Limb (tissue), 2 donors: ENCODE measurements around the gene PAM.

ENCODE experiments used
- DNase-seq, 2 donors: peaks; one replicate each; pipeline ENCODE4 v3.0.0-alpha.2; 2016; ENCODE audit errors: extremely low spot score in 2 of 2

Gene PAM

DNA sequence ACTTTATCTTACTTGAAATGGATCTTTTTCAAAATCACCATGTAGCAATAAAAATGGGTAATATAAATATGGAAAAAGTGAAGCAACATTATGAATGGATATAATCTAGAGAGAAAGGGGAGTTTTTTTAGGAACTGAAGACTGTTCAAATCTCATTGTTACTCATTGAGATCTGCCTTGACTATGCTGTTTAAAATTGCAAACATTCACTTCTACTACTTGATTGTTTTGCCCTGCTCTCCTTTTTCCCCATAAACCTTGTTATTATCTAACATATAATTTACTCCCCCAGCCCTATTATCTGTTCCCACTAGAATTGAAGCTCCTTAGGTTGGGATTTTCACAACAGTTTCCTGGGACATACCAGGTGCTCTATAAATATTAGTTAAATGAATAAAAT lies 22.0 kb downstream of the PAM start:
- no peak for DNase-seq

DNA sequence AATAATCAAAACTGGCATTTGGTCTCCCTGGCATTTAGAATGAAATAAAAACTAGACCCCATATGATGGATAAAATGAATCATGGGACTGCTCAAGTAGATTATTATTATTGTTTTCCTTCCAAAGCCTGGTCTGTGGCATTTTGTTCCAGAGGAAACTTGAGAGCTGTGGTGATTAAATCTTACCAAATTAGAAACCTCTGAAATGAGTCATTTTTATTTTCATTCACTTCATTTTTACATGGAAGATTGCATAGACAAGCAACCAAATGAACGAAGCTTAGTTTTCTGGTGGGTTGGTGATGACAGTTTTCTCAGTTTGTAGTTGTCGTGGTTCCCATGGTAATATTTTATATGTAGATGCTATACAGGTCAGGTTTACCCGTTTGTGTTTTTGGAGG lies 23.4 kb downstream of the PAM start:
- DNase-seq: no peak

DNA sequence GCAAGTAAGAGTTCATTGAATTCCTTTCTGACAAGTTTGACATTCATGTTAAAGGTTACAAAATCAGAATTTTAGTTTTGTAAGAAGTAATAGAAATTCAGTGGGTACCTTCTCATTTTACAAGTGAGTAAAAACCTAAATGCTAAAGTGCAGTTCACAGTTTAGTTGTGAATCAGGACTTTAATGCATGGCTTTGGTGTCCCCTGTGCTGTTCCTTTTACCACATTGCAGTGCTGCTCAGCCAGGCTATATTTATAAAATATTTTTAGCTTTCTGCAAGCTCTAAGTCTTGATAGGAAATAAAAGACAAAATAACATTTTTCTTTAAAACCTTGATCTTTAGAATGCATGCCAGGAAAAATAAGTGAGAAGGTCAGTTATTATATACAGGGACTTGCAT lies 26.3 kb downstream of the PAM start:
- no peak for DNase-seq

DNA sequence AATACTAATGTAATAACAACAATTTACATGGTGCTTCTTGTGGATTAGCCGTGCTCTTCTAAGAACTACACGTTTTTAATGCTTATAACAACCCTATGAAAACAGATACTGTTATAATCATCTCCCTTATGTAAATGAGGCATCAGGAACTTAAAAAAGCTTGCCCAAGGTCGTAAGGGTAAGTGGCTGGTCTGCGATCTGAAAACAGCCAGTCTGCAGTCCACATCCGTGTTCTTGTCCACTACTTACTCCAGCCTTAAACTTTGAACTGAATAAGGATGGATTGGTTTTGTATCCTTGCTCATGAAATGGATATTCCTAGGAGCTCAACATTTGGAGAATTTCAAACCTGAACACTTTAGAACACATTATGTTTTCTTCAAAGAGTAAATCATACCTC lies 26.7 kb downstream of the PAM start:
- DNase-seq: no peak

DNA sequence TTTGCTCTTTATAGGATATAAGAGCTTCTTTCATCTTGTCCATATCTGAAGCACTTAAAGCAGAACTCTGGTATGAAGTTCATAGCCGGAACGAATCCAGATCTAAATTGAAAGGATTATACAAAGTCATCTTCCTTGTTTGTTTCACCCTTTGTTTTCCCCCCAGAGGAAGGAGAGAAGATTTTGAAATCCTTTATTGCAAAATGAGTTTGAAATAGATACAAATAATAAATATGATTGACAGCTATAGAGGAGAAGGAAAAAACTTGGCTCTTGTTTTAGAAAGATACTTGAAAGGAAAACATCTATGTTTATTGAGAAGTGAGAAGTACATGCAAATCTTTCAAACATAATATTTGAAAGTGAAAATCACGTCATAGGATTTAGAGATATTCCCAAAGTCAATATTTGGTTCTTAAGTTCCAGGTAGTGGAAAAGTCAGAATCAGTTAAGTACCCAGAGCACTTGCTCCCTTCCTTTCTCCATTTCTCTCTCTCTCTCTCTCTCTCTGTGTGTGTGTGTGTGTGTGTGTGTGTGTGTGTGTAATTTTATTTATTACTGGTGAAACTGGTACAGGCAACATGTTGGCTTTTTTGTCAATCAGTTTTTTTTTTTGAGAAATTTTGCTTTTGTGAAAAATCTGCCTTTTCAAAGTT lies 27.2 kb downstream of the PAM start:
- no peak for DNase-seq

DNA sequence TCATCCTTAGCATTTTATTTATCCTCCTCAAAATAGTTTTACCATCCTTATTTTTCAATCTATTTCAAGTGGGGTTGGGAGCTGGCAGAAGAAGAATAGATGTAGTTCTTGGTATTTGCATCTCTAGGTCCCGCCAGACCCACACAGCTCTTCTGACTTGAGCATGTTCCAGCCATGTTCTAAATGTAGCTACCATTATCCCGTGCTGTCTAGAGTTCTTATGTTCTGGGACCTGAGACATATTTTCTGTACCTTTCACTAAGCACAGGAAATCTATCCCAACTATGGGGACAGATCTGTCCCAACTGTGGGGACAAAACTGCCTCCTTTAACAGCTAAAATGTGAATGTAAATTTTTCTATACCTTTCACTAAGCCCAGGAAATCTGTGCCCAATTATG lies 32.0 kb downstream of the PAM start:
- DNase-seq: no peak

DNA sequence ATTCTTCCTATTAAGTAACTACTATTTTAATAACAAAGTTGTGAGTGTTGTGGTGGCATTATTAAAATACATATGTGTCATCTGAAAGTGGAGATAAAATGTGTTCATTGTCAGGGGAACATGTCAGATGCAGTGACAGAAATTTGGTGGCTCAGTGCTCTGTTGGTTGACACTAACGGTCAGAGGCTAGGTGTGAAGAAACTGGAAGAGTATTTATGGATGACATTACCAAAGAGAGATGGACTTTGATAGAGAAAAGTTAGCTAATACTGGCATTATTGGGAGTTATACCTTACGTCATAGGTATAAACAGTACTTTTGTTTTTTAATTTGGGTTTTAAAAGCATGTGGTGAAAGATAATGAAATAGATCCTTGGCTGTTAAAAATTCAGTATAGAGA lies 33.7 kb downstream of the PAM start:
- DNase-seq: no peak

DNA sequence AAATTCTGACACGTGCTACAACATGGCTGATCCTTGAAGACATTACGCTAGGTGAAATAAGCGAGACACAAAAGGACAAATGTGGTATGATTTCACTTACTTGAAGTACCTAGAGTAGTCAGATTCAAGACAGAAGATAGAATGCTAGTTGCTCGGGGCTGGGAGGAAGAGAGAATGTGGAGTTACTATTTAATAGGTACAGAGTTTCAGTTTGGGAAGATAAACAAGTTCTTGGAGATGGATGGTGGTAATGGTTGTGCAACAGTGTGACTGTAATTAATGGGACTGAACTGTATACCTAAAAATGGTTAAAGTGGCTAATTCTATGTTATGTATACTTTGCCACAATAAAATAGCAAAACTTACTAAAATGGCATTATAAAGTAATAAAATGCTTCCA lies 34.4 kb downstream of the PAM start:
- DNase-seq: no peak

DNA sequence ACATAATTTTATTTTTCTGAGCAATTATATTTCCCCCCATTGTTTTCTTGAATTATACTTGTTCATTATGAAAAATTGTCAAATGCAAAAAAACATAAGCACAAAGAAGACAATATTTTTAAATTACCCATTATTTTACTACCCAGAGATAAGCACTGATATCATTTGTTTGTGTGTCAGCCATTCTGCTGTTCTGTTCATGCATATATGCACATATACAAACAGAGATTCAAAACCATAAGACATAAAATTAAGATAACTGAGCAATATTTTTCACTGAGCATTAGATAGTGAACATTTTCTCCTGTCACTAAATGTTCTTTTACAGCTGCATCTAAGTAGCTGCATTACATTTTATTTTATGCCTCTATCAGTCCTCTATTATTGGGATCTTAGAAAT lies 35.6 kb downstream of the PAM start:
- DNase-seq: no peak

DNA sequence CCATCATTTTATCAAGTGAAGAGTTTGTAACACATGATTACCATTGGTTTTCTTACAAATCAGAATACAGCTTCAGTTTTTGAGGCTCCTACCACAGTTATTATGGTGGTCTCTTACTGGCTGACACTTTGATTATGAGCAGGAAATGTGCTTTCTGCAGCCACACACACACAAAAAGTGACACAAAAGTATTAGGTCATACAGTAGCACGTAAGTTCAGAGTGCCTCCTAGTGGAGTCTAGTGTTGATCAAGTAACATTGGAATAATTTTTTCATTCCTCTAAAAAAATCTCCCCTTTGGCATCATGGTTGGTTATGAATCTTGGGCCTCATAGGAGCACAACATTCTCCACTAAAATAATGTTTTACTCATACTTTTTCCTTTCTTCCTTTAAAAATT lies 37.6 kb downstream of the PAM start:
- no peak for DNase-seq

DNA sequence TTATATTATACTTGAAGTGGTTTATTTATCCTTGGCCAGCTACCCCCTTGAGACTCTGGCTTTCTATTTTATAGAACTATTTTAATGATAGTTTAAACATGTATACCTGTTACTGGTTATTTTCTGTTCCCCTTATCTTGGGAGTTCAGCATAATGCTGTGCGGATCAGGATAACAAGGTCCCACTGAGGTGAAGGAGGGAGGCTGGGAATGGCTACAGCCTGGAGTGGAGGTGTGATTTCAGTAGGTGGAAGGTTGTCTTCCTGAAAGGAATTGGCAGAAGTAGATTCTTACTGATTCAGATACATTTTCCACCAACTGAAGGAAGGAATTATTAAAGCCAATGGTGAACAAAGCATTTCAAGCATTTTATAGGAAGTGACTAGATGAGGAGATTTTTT lies 38.9 kb downstream of the PAM start:
- no peak for DNase-seq

DNA sequence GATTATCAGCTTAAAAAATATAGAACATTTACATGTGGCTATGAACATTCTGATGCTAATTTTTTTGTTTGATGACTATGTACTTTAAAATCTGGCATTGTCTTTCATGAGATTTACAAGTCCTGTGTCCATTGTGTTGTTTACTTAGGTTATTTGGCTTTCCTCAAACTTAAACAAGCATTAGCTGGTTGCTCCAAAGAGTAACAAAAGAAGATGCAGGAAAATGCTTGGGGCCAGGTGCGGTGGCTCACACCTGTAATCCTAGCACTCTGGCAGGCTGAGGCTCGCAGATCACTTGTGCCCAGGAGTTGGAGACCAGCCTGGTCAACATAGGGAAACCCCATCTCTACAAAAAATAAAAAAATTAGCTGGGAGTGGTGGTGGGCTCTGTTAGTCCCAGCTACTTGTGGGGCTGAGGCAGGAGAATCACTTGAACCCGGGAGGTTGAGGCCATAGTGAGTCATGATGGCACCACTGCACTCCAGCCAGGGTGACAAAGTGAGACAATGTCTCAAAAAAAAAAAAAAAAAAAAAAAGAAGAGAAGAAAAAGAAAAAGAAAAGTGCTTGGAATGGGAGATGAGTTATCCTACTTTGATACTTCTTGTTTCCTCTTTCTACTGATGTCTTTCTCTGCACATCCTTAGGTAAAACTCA lies 39.7 kb downstream of the PAM start:
- DNase-seq: no peak

DNA sequence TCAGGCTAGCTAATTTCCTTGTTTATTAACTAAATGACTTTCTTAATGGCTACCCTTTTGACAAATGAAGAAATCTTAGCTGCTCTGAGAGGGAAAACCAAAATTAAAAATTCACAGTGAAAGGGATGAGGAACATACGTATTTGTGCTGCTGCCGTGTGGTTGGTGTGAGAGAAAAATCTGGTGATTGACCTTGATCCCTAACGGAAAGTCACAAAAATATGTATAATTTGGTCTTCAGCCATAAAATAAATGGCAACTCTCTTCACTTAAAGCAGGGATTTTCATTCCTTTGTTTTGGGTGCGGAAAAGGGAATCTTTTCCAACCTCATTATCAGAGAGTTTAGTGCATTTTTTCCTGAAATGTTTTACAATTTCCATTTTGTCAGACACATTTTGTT lies 40.4 kb downstream of the PAM start:
- DNase-seq: no peak

DNA sequence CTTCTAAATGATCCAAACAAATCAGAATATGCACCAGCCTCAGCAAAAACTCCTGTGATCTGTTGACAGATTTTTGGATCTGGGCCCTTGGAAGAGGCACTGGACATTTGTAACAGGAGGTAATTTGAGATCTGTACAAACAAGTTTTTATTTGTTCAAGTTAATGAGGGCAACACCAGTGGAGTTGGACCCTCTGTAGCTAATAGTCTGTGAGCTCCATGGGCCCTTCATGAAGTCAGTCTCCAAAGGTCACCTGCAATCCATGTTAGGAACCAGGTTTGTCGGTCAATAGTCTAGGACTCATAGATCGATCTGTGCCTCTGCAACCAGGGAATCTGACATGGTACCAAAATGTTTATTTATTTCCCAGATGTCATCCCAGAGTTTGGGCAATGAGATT lies 40.9 kb downstream of the PAM start:
- DNase-seq: no peak

DNA sequence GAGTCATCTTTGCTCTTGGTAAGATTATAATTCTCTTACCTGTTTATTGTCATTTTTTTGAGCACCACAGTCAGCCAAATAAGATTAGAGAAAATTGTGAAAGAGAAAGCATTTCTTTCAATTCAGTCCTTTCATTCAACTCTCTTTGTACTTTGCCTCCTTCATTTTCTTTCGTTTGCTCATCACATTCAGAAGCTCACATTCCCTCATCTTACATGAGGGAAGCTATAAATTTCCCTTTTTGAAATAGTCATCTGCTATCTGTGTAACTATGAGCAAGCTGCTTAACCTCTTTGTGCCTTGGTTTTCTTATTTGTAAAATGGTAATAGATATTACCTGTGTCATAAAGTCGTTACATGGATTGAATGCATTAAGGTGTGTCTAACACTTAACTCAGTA lies 41.4 kb downstream of the PAM start:
- DNase-seq: no peak

DNA sequence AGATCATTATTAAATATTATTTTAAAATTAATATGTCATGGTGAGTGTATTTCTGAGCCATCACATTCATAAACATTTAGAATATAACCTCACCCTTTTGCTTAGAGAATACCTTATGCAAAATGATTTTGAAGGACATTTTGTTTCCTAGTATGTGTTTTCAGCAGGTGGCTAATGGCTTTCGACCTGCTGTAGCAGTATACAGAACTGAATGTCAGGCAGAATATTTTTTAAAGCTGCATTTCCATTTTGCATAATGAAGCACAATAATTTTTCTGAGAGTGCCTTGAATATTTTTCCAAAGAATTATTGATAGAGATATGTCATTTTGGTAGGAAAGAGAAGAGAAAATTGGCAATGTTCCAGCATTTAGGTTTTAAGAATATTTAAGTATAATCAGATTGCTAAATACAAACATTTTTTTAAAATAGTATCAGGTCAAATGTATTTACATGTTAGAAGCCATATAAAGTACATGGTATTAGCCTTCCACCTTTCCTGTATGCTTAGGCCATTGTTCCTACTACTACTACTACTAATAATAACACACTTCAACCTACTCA lies 42.3 kb downstream of the PAM start:
- DNase-seq: no peak

DNA sequence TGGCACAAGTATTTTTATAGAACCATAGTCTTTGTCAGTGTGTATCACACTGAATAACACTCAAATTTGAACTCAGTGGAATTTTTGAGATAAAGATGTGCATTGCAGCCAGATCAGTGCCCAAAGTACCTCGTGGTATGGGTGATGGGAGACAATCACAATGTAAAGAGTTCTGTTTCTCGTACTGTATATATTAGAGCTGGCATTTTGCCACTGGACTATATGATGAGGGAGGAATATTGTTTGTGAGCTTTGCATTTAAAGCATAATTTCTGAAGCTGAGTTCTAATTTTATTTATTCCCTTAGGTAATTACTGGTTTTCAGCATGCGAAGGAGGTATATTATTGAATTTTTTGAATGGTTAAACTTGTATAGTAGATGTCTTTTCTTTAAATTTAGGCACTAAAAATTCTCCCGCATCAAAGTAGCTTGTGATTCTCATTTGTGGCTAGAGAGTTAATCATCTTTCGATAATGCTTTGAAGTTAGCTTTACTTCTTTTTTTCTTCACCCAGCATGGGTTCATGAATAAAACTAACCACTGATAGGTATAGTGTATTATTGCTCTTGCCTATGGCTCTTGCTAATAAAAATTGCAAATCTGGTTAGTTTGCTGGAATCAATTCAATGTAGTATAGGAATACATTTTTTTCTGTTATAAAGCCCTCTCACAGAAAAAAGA lies 43.1 kb downstream of the PAM start:
- no peak for DNase-seq

DNA sequence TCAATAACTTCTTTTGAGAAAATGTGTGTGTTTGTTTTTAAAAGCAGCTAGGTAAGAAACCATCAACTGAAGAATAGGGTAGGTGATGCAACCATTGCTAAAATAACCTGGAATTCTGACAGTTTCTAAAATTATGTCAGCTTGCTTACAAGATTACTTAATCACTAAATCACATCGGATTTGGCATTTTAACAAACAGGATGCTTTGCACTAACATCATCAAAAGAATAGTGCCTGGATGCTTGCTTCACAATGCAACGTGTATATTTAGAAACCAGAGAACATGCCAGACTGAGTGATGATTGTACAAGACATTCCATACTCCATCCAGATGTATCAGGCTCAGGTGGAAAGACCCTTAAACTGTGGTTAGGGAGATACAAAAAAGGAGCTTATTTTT lies 43.9 kb downstream of the PAM start:
- DNase-seq: no peak

DNA sequence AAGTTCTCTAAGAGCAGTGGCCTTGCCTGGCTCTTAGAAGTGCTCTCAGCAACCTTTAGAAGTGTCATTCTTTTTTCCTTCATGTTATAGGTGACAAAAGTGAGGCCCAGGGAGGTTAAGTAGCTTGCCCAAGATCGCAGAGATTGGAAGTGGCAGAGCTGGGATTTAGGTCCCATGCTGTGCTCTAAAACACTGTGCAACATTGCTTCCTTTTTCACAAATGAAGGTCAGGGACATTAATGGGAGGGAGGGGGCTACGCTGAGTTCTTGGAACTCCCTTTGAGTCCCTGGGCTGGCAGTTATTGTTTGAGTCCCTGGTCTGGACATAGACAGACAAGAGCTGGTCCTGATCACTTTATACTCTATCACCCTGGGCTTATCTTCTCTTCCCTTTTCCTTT lies 45.3 kb downstream of the PAM start:
- no peak for DNase-seq

DNA sequence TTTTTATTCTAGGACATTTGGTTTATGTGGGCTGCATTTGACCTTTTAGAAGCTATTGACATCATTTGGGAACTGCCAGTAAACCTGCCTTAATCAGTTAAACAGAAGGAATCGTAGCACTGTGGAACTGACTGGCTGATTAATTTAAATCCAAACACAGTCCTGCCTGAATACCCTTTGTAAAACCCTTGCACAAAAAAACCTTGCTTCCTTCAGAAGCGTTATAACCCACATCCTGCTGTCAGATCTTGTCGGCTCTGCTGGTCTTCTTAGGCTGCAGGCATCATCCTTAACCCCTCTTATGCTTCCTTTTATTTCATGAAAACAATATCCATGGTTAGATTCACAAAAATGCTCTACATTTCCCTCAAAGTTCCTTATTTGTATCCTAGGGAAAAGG lies 46.3 kb downstream of the PAM start:
- no peak for DNase-seq

DNA sequence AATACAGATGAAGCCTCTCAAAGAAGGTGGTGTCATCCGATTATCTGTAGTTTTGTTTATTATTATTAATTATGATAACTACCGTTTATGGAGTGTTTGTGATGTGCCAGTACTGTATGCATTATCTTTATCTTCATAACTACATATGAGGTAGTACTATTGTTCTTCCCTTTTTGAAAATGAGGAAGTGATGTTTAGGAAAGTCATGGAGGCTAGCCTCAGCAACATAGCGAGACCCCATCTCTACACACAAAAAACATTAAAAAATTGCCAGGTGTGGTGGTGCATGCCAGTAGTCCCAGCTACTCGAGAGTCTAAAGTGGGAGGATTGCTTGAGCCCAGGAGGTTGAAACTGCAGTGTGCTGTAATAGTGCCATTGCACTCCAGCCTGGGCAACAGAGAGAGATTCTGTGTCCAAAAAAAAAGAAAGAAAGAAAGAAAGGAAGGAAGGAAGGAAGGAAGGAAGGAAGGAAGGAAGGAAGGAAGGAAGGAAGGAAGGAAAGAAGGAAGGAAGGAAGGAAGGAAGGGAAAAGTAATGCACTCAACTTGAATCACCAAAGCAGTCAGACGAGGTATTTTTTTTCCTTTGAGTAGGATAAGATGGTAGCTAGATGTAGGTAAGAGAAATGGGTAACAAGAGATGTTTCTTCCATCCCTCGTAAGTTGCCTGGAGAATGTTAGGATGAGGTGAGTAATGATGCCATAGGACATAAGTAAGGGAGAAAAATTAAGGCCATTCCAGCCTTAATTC lies 47.8 kb downstream of the PAM start:
- DNase-seq: no peak

DNA sequence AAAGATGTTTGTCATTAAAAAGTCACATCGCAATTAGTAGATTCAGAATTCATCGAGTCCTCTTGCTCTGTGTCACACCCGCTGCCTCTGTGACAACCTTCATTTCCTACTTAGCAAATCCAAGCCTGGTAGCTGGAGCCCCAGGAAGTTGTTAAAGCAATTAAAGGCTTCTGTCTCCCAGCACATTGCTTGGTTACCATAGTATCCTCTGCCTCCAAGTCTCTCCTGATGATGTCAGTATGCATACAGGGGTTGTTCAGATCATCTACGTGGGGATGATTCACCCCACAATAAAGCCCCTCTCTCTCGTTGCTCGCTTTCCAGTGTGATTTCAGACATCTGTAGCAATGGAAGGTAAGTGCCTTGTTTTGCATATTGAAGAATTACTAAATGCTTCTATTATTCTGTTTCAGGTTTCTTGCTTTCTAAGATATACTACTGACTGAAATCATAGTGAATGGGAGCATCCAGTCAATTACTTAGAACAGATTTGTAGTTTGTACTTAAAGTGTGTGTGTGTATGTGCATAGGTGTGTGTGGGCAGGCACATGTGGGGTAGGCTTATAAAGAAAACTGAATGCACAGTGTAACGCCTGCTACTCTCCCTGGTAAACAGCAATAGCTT lies 52.9 kb downstream of the PAM start:
- DNase-seq: peak in 1 of 2 donors; percentile 27
